Neuron (in vitro differentiated cells): Measurements from ENCODE around the gene SH3PXD2A.
"Not testable (repeated sequence)": the region's sequence is repeated elsewhere in the genome, so short reads cannot be mapped to it uniquely, and the experiment has no call there.

Source experiments
- H2AFZ ChIP-seq: one replicate; pipeline ENCODE4 v1.6.1; 2013; ENCODE audit warnings: low read depth, mild to moderate bottlenecking, inconsistent platforms, low read length, moderate library complexity
- H3K27me3 ChIP-seq: one replicate; pipeline ENCODE4 v1.6.1; 2013; ENCODE audit warnings: low read length; ENCODE audit not compliant: insufficient read depth
- H3K36me3 ChIP-seq: one replicate; pipeline ENCODE4 v1.6.1; 2013; ENCODE audit warnings: low read length; ENCODE audit not compliant: insufficient read depth
- H3K4me1 ChIP-seq: one replicate; pipeline ENCODE4 v1.6.1; 2013; ENCODE audit warnings: low read length; ENCODE audit not compliant: insufficient read depth
- H3K4me3 ChIP-seq: 2 replicates; pipeline ENCODE4 v1.5.1; 2013; ENCODE audit warnings: mild to moderate bottlenecking, low read length, moderate library complexity
- H3K9me3 ChIP-seq: one replicate; pipeline ENCODE4 v1.6.1; 2013; ENCODE audit warnings: low read length

The SH3PXD2A gene

GRCh38 chr10:103764296-103765088 lies 90.9 kb downstream of the SH3PXD2A start:
- Histone ChIP-seq H2AFZ (no peak overlapping the region), H3K27me3 (no peaks in the 10 kb centered on the region), H3K4me3 (no peak overlapping the region), H3K4me1 (no peaks in the 10 kb centered on the region), H3K9me3 (no peaks in the 10 kb centered on the region), H3K36me3 (no peaks in the 10 kb centered on the region)

GRCh38 chr10:103763374-103764202 lies 91.8 kb downstream of the SH3PXD2A start:
- H3K4me1 ChIP-seq, result no peaks in the 10 kb centered on the region
- no peaks in the 10 kb centered on the region for H3K27me3 ChIP-seq

GRCh38 chr10:103762916-103763315 lies 92.5 kb downstream of the SH3PXD2A start:
- H3K9me3 ChIP-seq, result no peaks in the 10 kb centered on the region
- H2AFZ ChIP-seq, result no peak overlapping the region
- no peak overlapping the region for H3K4me3 ChIP-seq
- peaks cover under 1% of the 10 kb centered on the region for H3K4me1 ChIP-seq
- no peaks in the 10 kb centered on the region for H3K36me3 ChIP-seq
- H3K27me3 ChIP-seq, result no peaks in the 10 kb centered on the region

More at GRCh38 chr10:103763374-103764202, 91.8 kb downstream of the SH3PXD2A start:
- Histone ChIP-seq H2AFZ (no peak overlapping the region), H3K9me3 (no peaks in the 10 kb centered on the region), H3K36me3 (no peaks in the 10 kb centered on the region), H3K4me3 (no peak overlapping the region)

GRCh38 chr10:103762162-103762561 lies 93.2 kb downstream of the SH3PXD2A start:
- H2AFZ ChIP-seq, result no peak overlapping the region
- no peaks in the 10 kb centered on the region for H3K36me3 ChIP-seq
- H3K4me1 ChIP-seq, result peaks cover 7% of the 10 kb centered on the region
- no peak overlapping the region for H3K4me3 ChIP-seq
- H3K27me3 ChIP-seq, result no peaks in the 10 kb centered on the region
- no peaks in the 10 kb centered on the region for H3K9me3 ChIP-seq

- Histone ChIP-seq H2AFZ (no peak overlapping the region), H3K27me3 (no peaks in the 10 kb centered on the region), H3K4me1 (peaks cover 7% of the 10 kb centered on the region), H3K36me3 (no peaks in the 10 kb centered on the region), H3K9me3 (no peaks in the 10 kb centered on the region), H3K4me3 (no peak overlapping the region)
Observed at GRCh38 chr10:103761075-103761920, 94.1 kb downstream of the SH3PXD2A start.

- H3K4me3 ChIP-seq, H3K27me3 ChIP-seq, H3K36me3 ChIP-seq, H2AFZ ChIP-seq, H3K9me3 ChIP-seq, H3K4me1 ChIP-seq: not testable (repeated sequence)
Observed at GRCh38 chr10:103760233-103760632, 95.1 kb downstream of the SH3PXD2A start.

GRCh38 chr10:103759100-103759781 lies 96.1 kb downstream of the SH3PXD2A start:
- Histone ChIP-seq H3K27me3 (no peaks in the 10 kb centered on the region), H3K4me3 (no peak overlapping the region), H2AFZ (no peak overlapping the region), H3K9me3 (no peaks in the 10 kb centered on the region), H3K36me3 (no peaks in the 10 kb centered on the region), H3K4me1 (peaks cover 7% of the 10 kb centered on the region)

- H3K4me3 ChIP-seq, result no peak overlapping the region
- no peaks in the 10 kb centered on the region for H3K36me3 ChIP-seq
- H3K9me3 ChIP-seq, result no peaks in the 10 kb centered on the region
- H3K27me3 ChIP-seq, result no peaks in the 10 kb centered on the region
- H3K4me1 ChIP-seq, result peaks cover 7% of the 10 kb centered on the region
- no peak overlapping the region for H2AFZ ChIP-seq
Observed at GRCh38 chr10:103758294-103758681, 97.1 kb downstream of the SH3PXD2A start.

- Histone ChIP-seq H3K4me1 (peaks cover 7% of the 10 kb centered on the region), H3K27me3 (no peaks in the 10 kb centered on the region), H3K4me3 (no peak overlapping the region), H3K36me3 (no peaks in the 10 kb centered on the region), H3K9me3 (no peaks in the 10 kb centered on the region), H2AFZ (no peak overlapping the region)
Observed at GRCh38 chr10:103757531-103758293, 97.7 kb downstream of the SH3PXD2A start.

- Histone ChIP-seq H3K4me3 (no peak overlapping the region), H3K4me1 (peaks cover 10% of the 10 kb centered on the region), H3K27me3 (no peaks in the 10 kb centered on the region), H3K9me3 (no peaks in the 10 kb centered on the region), H2AFZ (no peak overlapping the region), H3K36me3 (no peaks in the 10 kb centered on the region)
Observed at GRCh38 chr10:103756277-103756869, 99.0 kb downstream of the SH3PXD2A start.

- H3K9me3 ChIP-seq, result no peaks in the 10 kb centered on the region
- H3K4me1 ChIP-seq, result peaks cover 8% of the 10 kb centered on the region
- no peak overlapping the region for H3K4me3 ChIP-seq
- H3K27me3 ChIP-seq, result no peaks in the 10 kb centered on the region
- H2AFZ ChIP-seq, result no peak overlapping the region
- H3K36me3 ChIP-seq, result no peaks in the 10 kb centered on the region
Observed at GRCh38 chr10:103752680-103753248, 102.6 kb downstream of the SH3PXD2A start.
